Uterus (tissue), 2 donors: ENCODE data around the gene INMT.

Experiments
- POLR2A ChIP-seq, 2 donors: fragments of 450-650 bp; IDR thresholded peaks; one replicate each; pipeline ENCODE4 v1.6.1; 2016; ENCODE audit warnings: antibody characterized with exemption in 2 of 2, mild to moderate bottlenecking in 1 of 2, moderate library complexity in 1 of 2
- TF ChIP-seq, protein P1 (sequence below), 4 experiments: fragments of 200-600 bp in 2 of 4; fragments of 450-650 bp in 2 of 4; sonication (generic) in 2 of 4; IDR thresholded peaks; one replicate each; pipeline ENCODE4 v1.5.1; 2016 to 2019; ENCODE audit warnings: antibody characterized with exemption in 4 of 4, mild to moderate bottlenecking in 2 of 4, moderate library complexity in 1 of 4

DNA sequence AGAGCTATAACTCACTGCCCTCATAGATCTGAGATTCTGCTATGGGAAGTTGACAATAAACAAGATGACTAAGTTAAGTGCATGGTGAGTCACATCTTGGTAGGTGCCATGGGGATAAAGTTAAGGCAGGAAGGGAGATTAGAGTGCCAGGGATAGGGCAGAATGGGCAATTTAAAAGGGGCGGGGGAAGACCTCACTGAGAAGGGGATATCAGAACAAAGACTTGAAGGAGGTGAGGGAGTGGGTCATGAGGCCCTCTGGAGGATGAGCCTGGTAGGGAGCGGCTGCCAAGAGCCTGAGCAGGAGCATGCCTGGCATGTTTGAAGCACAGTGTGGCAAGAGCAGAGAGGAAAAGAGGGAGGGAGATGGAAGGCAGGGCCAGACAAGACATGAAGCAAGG is 34.8 kb upstream of the INMT start:
- TF ChIP-seq, protein P1, sequence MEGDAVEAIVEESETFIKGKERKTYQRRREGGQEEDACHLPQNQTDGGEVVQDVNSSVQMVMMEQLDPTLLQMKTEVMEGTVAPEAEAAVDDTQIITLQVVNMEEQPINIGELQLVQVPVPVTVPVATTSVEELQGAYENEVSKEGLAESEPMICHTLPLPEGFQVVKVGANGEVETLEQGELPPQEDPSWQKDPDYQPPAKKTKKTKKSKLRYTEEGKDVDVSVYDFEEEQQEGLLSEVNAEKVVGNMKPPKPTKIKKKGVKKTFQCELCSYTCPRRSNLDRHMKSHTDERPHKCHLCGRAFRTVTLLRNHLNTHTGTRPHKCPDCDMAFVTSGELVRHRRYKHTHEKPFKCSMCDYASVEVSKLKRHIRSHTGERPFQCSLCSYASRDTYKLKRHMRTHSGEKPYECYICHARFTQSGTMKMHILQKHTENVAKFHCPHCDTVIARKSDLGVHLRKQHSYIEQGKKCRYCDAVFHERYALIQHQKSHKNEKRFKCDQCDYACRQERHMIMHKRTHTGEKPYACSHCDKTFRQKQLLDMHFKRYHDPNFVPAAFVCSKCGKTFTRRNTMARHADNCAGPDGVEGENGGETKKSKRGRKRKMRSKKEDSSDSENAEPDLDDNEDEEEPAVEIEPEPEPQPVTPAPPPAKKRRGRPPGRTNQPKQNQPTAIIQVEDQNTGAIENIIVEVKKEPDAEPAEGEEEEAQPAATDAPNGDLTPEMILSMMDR (IDR thresholded peaks at IDR 0.05) = no peak
- TF ChIP-seq POLR2A (IDR thresholded peaks at IDR 0.05) = no peak
